Endothelial cell of umbilical vein (primary cell): ENCODE results near the gene CAT. TPM values are rescaled to one million over a fixed set of nuclear protein-coding genes. Genes with fewer than 3 reads are reported as not detected.

Experiments
- BruUV-seq: library from RNA; stranded (reverse); fragments of 400-500 nt; replicated peaks from 2 replicates; lab custom pipeline; 2021; lab: Mats Ljungman, UMichigan
- CTCF ChIA-PET: fragments of 300-600, 350-600 bp; sonication (Branson Sonifier 250); formaldehyde crosslinking; loops from one replicate; lab custom pipeline; 2021; ENCODE audit warnings: antibody characterized with exemption, inconsistent platforms; lab: Charles Lee
- POLR2A ChIA-PET: fragments of 300-600, 350-600 bp; sonication (Branson Sonifier 250); formaldehyde crosslinking; loops from one replicate; lab custom pipeline; 2021; ENCODE audit warnings: antibody characterized with exemption, inconsistent platforms; lab: Charles Lee
- DNase-seq: peaks from one replicate; pipeline ENCODE4 v3.0.0-alpha.2; 2011; ENCODE audit warnings: low read depth, low spot score
- FAIRE-seq: peaks from 2 replicates; lab custom pipeline; 2011; peaks lifted over from hg19 to GRCh38; lab: Jason Lieb, UNC
- H2AFZ ChIP-seq: 2 replicates; pipeline ENCODE4 v1.6.0; 2012; ENCODE audit warnings: low read depth, low read length, control low read depth, inconsistent platforms
- H3K27ac ChIP-seq: 2 replicates; pipeline ENCODE4 v1.5.1; 2011; ENCODE audit warnings: low read depth, mild to moderate bottlenecking, control low read depth, low read length, moderate library complexity; ENCODE audit not compliant: insufficient read depth
- H3K27me3 ChIP-seq, 2 experiments: 2 replicates each; pipeline versions ENCODE4 v1.6.0 to v1.6.1; 2011; ENCODE audit warnings: low read length in 2 of 2, mixed read lengths in 1 of 2; ENCODE audit not compliant: control insufficient read depth in 2 of 2, insufficient read depth in 2 of 2
- H3K36me3 ChIP-seq, 2 experiments: 2 replicates in 1 of 2; 3 replicates in 1 of 2; pipeline ENCODE4 v1.5.1; 2011; ENCODE audit warnings: low read length in 2 of 2, mild to moderate bottlenecking in 1 of 2, moderate library complexity in 1 of 2; ENCODE audit not compliant: control insufficient read depth in 2 of 2, insufficient read depth in 2 of 2; ENCODE audit errors: extremely low read depth in 1 of 2
- H3K4me1 ChIP-seq: 3 replicates; pipeline ENCODE4 v1.5.1; 2011; ENCODE audit warnings: mild to moderate bottlenecking, low read length; ENCODE audit not compliant: control insufficient read depth, insufficient read depth; ENCODE audit errors: extremely low read depth
- H3K4me2 ChIP-seq: 2 replicates; pipeline ENCODE4 v1.6.1; 2011; ENCODE audit warnings: low read length, control low read depth, mixed read lengths; ENCODE audit not compliant: insufficient read depth
- H3K4me3 ChIP-seq, 3 experiments: fragments of 200-600 bp in 1 of 3; sonication (generic), shearing (Covaris generic) in 1 of 3; replicated peaks in 1 of 3; 2 replicates each; pipeline ENCODE4 v1.5.1; 2011 to 2016; ENCODE audit warnings: control low read depth in 3 of 3, low read length in 3 of 3, mild to moderate bottlenecking in 2 of 3, inconsistent platforms in 1 of 3, low read depth in 1 of 3, moderate library complexity in 1 of 3; ENCODE audit not compliant: insufficient read depth in 1 of 3
- H3K79me2 ChIP-seq: 2 replicates; pipeline ENCODE4 v1.6.0; 2012; ENCODE audit warnings: low read length, inconsistent platforms; ENCODE audit not compliant: control insufficient read depth, insufficient read depth
- H3K9ac ChIP-seq: replicated peaks from 2 replicates; pipeline ENCODE3; 2011; ENCODE audit warnings: low read length, control low read depth; ENCODE audit not compliant: insufficient read depth; ENCODE audit errors: extremely low read depth
- H3K9me1 ChIP-seq: replicated peaks from 3 replicates; pipeline ENCODE4 v1.6.0; 2011; ENCODE audit warnings: mild to moderate bottlenecking, low read length; ENCODE audit not compliant: control insufficient read depth, insufficient read depth; ENCODE audit errors: extremely low read depth
- H3K9me3 ChIP-seq: replicated peaks from 2 replicates; pipeline ENCODE4 v1.5.1; 2012; ENCODE audit warnings: low read length, inconsistent platforms; ENCODE audit not compliant: control insufficient read depth, insufficient read depth
- H4K20me1 ChIP-seq: replicated peaks from 2 replicates; pipeline ENCODE3; 2011; ENCODE audit warnings: mild to moderate bottlenecking, low read length; ENCODE audit not compliant: control insufficient read depth, insufficient read depth; ENCODE audit errors: extremely low read depth
- EZH2 ChIP-seq: IDR thresholded peaks from 2 replicates; pipeline ENCODE4 v1.6.1; 2012; ENCODE audit warnings: borderline replicate concordance, low read depth, mild to moderate bottlenecking, moderate library complexity, low read length, inconsistent platforms; ENCODE audit not compliant: severe bottlenecking
- FOS ChIP-seq: IDR thresholded peaks from 2 replicates; pipeline ENCODE4 v1.6.1; 2011; ENCODE audit warnings: mild to moderate bottlenecking, low read length, moderate library complexity, borderline replicate concordance; ENCODE audit not compliant: insufficient read depth
- GATA2 ChIP-seq: IDR thresholded peaks from 2 replicates; pipeline ENCODE4 v1.7.0; 2011; ENCODE audit warnings: low read depth, mild to moderate bottlenecking, moderate library complexity, mixed read lengths, low read length; ENCODE audit not compliant: insufficient read length, insufficient read depth
- JUN ChIP-seq: IDR thresholded peaks from 2 replicates; pipeline ENCODE4 v1.6.1; 2011; ENCODE audit warnings: borderline replicate concordance, low read depth; ENCODE audit not compliant: insufficient read length, insufficient read depth
- MYC ChIP-seq: IDR thresholded peaks from one replicate; pipeline ENCODE4 v1.6.1; 2011; ENCODE audit warnings: mild to moderate bottlenecking, low read depth, low read length
- POLR2A ChIP-seq: IDR thresholded peaks from 2 replicates; pipeline ENCODE4 v1.6.1; 2012; ENCODE audit warnings: low read depth, mild to moderate bottlenecking, control low read depth, low read length
- POLR2AphosphoS5 ChIP-seq: IDR thresholded peaks from 2 replicates; pipeline ENCODE4 v1.6.1; 2012; ENCODE audit warnings: low read depth, mild to moderate bottlenecking, control low read depth, low read length, moderate library complexity; ENCODE audit not compliant: insufficient read depth
- dilution Hi-C: fragments of 300-500 bp; cut with MboI; formaldehyde crosslinking; loops from one replicate; pipeline ENCODE4 v1.15.0; 2019; ENCODE audit warnings: low sequenced_read_pairs; ENCODE audit not compliant: extremely low pct_ligation_motif_present
- intact Hi-C: fragments of 100-400 bp; cut with micrococcal nuclease; formaldehyde crosslinking; loops from one replicate; pipeline ENCODE4 v1.10.0; 2022
- polyA plus RNA-seq, 4 experiments: library from polyadenylated mRNA; depleted of rRNA in 3 of 4; stranded (reverse) in 3 of 4; unstranded in 1 of 4; fragments of >200 nt; gene quantifications; 2 replicates each; pipeline versions ENCODE4 v1.2.1 to v1.2.3, GENCODE V29; 2011 to 2012; ENCODE audit warnings: missing spikeins in 1 of 4
- total RNA-seq: library from RNA; stranded (reverse); gene quantifications from 2 replicates; pipeline ENCODE4 v1.2.3, GENCODE V29; 2021
- TF ChIP-seq, protein P1 (sequence below): IDR thresholded peaks from 2 replicates; pipeline ENCODE4 v1.6.1; 2011; ENCODE audit not compliant: insufficient read depth, insufficient read length
- TF ChIP-seq, protein P2 (sequence below), 2 donors: IDR thresholded peaks; 1 replicate in 1 of 2; 2 replicates in 1 of 2; pipeline ENCODE4 v1.5.1; 2011; ENCODE audit warnings: low read length in 2 of 2, mild to moderate bottlenecking in 2 of 2, moderate library complexity in 2 of 2, control low read depth in 1 of 2, inconsistent platforms in 1 of 2, low read depth in 1 of 2; ENCODE audit not compliant: insufficient read depth in 1 of 2; ENCODE audit errors: extremely low read depth in 1 of 2

Gene CAT
- total and polyA plus RNA-seq, 2 donors (not counting 3 experiments of a cell fraction or from before 2014, with no cell fraction given) = 32.7 to 50.5 TPM

DNA sequence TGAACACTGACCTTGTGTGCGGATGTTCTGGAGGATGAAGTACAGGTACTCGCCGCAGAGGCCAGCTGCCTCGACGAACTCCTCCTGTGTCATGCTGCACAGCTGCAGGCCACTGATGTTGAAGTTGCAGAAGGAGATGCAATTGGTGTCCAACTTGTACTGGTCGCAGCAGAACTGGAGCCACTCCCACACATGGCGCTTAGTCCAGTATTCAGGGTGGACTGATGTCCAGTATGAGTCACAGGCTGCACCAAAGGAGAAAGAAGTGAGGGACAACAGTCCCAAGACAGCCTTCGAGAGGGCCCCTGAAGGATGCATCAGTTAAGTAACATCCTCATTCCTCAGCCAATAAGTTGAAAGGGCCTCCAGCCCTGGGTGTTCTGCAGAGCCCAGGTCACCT lies 54.7 kb downstream of the CAT start:
- FAIRE-seq (no peak), DNase-seq (no peak)
- intact Hi-C loops = loop anchor here (1.0 to 2.0 kb wide), 2 partner anchors 135 to 319 kb away; partner anchors contain the start of gene ABTB2
- H3K9me1 ChIP-seq = no peaks in the 10 kb centered on the region
- no peaks in the 10 kb centered on the region for H3K79me2 ChIP-seq
- no peaks in the 10 kb centered on the region for H3K36me3 ChIP-seq
- no TSS peak for BruUV-seq
- CTCF ChIA-PET = interaction anchor here (2.5 to 3.1 kb wide), 3 partner anchors 20 to 319 kb away, joined by 15 to 38 read pairs (median 30); partner anchors contain the start of gene ELF5
- TF ChIP-seq GATA2 = no peak
- TF ChIP-seq POLR2AphosphoS5 = no peak
- TF ChIP-seq, protein P1, sequence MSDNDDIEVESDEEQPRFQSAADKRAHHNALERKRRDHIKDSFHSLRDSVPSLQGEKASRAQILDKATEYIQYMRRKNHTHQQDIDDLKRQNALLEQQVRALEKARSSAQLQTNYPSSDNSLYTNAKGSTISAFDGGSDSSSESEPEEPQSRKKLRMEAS = no peak
- no peak for TF ChIP-seq FOS
- TF ChIP-seq JUN = no peak
- no peak for TF ChIP-seq POLR2A
- TF ChIP-seq, protein P2, sequence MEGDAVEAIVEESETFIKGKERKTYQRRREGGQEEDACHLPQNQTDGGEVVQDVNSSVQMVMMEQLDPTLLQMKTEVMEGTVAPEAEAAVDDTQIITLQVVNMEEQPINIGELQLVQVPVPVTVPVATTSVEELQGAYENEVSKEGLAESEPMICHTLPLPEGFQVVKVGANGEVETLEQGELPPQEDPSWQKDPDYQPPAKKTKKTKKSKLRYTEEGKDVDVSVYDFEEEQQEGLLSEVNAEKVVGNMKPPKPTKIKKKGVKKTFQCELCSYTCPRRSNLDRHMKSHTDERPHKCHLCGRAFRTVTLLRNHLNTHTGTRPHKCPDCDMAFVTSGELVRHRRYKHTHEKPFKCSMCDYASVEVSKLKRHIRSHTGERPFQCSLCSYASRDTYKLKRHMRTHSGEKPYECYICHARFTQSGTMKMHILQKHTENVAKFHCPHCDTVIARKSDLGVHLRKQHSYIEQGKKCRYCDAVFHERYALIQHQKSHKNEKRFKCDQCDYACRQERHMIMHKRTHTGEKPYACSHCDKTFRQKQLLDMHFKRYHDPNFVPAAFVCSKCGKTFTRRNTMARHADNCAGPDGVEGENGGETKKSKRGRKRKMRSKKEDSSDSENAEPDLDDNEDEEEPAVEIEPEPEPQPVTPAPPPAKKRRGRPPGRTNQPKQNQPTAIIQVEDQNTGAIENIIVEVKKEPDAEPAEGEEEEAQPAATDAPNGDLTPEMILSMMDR (IDR thresholded peaks at IDR 0.05; ENCODE audit: extremely low read depth in 1 of 2, insufficient read depth in 1 of 2, low read depth in 1 of 2, low read length in 2 of 2) = no peak
- TF ChIP-seq EZH2 = no peak
- TF ChIP-seq MYC = no peak
- no peaks in the 10 kb centered on the region for H3K9me3 ChIP-seq
- POLR2A ChIA-PET = no interaction called here
- dilution Hi-C loops = no loop called here
- H3K4me1 ChIP-seq = no peaks in the 10 kb centered on the region
- H3K27ac ChIP-seq = no peak overlapping the region
- no peak overlapping the region for H2AFZ ChIP-seq
- no peaks in the 10 kb centered on the region for H4K20me1 ChIP-seq
- H3K27me3 ChIP-seq = peaks cover 5 to 6% of the 10 kb centered on the region in 2 experiments
- no peak overlapping the region for H3K9ac ChIP-seq
- no peak overlapping the region for H3K4me2 ChIP-seq
- H3K4me3 ChIP-seq = no peak overlapping the region
